SH-SY5Y (cell line): ENCODE measurements around the gene TMEM205.

Experiments
- GATA2 ChIP-seq: IDR thresholded peaks from 2 replicates; pipeline ENCODE4 v1.6.1; 2011; ENCODE audit warnings: mild to moderate bottlenecking, low read depth, low read length
- GATA3 ChIP-seq: IDR thresholded peaks from 2 replicates; pipeline ENCODE4 v1.6.1; 2011; ENCODE audit warnings: low read depth, mild to moderate bottlenecking, low read length, moderate library complexity

DNA sequence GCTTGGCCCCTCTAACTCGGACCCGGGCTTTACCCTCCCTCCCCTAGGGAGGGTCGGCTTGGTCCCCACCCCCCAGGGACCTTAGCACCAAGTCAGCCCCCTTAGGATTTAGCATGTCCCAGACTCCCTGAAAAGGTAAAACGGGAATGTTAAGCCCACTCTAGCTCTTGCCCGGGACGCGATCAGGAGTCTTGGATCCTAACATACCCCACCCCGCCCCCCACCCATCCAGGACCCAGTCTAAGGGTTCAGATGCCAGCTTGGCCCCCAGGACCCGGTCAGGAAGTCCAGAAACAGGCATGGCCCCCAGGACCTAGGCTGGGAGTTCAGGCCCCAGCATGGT is 37.6 kb upstream of the TMEM205 start:
- TF ChIP-seq GATA3 (no peak), GATA2 (no peak)
